ENCODE data around the gene TNFRSF14. TPM values are rescaled to one million over a fixed set of nuclear protein-coding genes. Genes with fewer than 3 reads are reported as not detected.

The TNFRSF14 gene
- total and polyA plus RNA-seq, 2 of the 13 experiments (the other 11 are each of a cell fraction or from before 2014, with no cell fraction given): 11.9 to 49.9 TPM

GRCh38 chr1:2580691-2581090, 24.5 kb downstream of the TNFRSF14 start:
- ChIA-PET POLR2A (no interaction called here), CTCF (ENCODE audit: low intra/inter-chr PET ratio, low total read pairs) (no interaction called here)
- H2AFZ ChIP-seq (ENCODE audit: low read length): no peak overlapping the region
- no peak for FAIRE-seq
- peaks cover 93% of the 10 kb centered on the region for H3K4me1 ChIP-seq (ENCODE audit: insufficient read depth, low read length)
- H3K79me2 ChIP-seq (ENCODE audit: insufficient read depth, low read length): no peaks in the 10 kb centered on the region
- no peaks in the 10 kb centered on the region for H3K27me3 ChIP-seq (ENCODE audit: control insufficient read depth in 1 of 2, insufficient read depth in 2 of 2, low read length in 2 of 2)
- intact Hi-C loops (cut with micrococcal nuclease; ENCODE audit: unreplicated experiment): loop anchor here (10.0 kb wide), 1 partner anchor 54 kb away; the partner anchor contains the start of gene MMEL1
- H3K9me3 ChIP-seq (ENCODE audit: low read length): no peaks in the 10 kb centered on the region
- H3K4me3 ChIP-seq (replicated peaks in 1 of 3; ENCODE audit: insufficient read depth in 1 of 3, low read depth in 2 of 3, low read length in 3 of 3): no peak overlapping the region
- no peak for ATAC-seq
- no peak overlapping the region for H3K27ac ChIP-seq (ENCODE audit: extremely low read length, insufficient read depth, low read length)
- H3K36me3 ChIP-seq (replicated peaks in 1 of 2; ENCODE audit: control insufficient read depth in 1 of 2, insufficient read depth in 2 of 2, low read length in 2 of 2): no peaks in the 10 kb centered on the region
- no peak for DNase-seq (ENCODE audit: low spot score)
- WGBS (ENCODE audit: low lambda C conversion rate): 29% methylated on average over 6 of the region's 10 CpGs
- TF ChIP-seq ZNF777 (CRISPR knock-in tag; IDR thresholded peaks at IDR 0.05) (no peak), DZIP1 (CRISPR knock-in tag; IDR thresholded peaks at IDR 0.05) (no peak), PPARG (CRISPR knock-in tag; conservative IDR thresholded peaks at IDR 0.05) (no peak), GMEB1 (CRISPR knock-in tag; IDR thresholded peaks at IDR 0.05; ENCODE audit: borderline replicate concordance) (no peak), RARA (CRISPR knock-in tag; IDR thresholded peaks at IDR 0.05) (0 out of 2 replicates have a peak, but pooled peaks have one; percentile 9)
- TF ChIP-seq, protein P1, sequence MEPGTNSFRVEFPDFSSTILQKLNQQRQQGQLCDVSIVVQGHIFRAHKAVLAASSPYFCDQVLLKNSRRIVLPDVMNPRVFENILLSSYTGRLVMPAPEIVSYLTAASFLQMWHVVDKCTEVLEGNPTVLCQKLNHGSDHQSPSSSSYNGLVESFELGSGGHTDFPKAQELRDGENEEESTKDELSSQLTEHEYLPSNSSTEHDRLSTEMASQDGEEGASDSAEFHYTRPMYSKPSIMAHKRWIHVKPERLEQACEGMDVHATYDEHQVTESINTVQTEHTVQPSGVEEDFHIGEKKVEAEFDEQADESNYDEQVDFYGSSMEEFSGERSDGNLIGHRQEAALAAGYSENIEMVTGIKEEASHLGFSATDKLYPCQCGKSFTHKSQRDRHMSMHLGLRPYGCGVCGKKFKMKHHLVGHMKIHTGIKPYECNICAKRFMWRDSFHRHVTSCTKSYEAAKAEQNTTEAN (CRISPR knock-in tag; conservative IDR thresholded peaks at IDR 0.05): no peak
- H3K4me2 ChIP-seq (ENCODE audit: low read depth, low read length): no peak overlapping the region
- BruUV-seq (replicated peaks): no TSS peak
- H4K20me1 ChIP-seq (ENCODE audit: insufficient read depth, low read length): no peaks in the 10 kb centered on the region
- H3K9ac ChIP-seq (ENCODE audit: insufficient read depth, low read depth, low read length): no peak overlapping the region
- in situ Hi-C loops (cut with HindIII; ENCODE audit: extremely low pct_ligation_motif_present, low pct_unique_long_range_greater_than_20kb): no loop called here

Measured in HepG2 (cell line).